GM23338 (cell line): ENCODE measurements around the gene RSU1. TPM values are rescaled to one million over a fixed set of nuclear protein-coding genes. Genes with fewer than 3 reads are reported as not detected.

Experiments used
- ATAC-seq: fragments of 200-7000 bp; cut with Tn5 transposase; 3 replicates; pipeline ENCODE4 v1.9.1; 2020
- DNase-seq: peaks from one replicate; pipeline ENCODE4 v3.0.0-alpha.2; 2015; ENCODE audit warnings: low spot score
- H2AFZ ChIP-seq: fragments of 200-600 bp; sonication (generic); 2 replicates; pipeline ENCODE4 v1.8.0; 2016; ENCODE audit warnings: antibody characterized with exemption, mild to moderate bottlenecking, moderate library complexity
- H3F3A ChIP-seq: fragments of 200-600 bp; sonication (generic); replicated peaks from 2 replicates; pipeline ENCODE4 v1.8.0; 2017; ENCODE audit warnings: antibody characterized with exemption, mixed run types, low read depth
- H3K27ac ChIP-seq: fragments of 200-600 bp; sonication (generic); 2 replicates; pipeline ENCODE4 v1.6.1; 2016; ENCODE audit warnings: low read depth
- H3K27me3 ChIP-seq: fragments of 200-600 bp; sonication (generic); 2 replicates; pipeline ENCODE4 v1.8.0; 2016; ENCODE audit warnings: mild to moderate bottlenecking, mixed run types, moderate library complexity; ENCODE audit not compliant: insufficient read depth
- H3K36me3 ChIP-seq: fragments of 200-600 bp; sonication (generic); 2 replicates; pipeline ENCODE4 v1.8.0; 2016; ENCODE audit warnings: mild to moderate bottlenecking; ENCODE audit not compliant: insufficient read depth
- H3K4me1 ChIP-seq: fragments of 200-600 bp; sonication (generic); 2 replicates; pipeline ENCODE4 v1.8.0; 2016; ENCODE audit warnings: mild to moderate bottlenecking, moderate library complexity; ENCODE audit not compliant: insufficient read depth
- H3K4me2 ChIP-seq: fragments of 200-600 bp; sonication (generic); 2 replicates; pipeline ENCODE4 v1.7.1; 2017; ENCODE audit warnings: mixed run types
- H3K4me3 ChIP-seq: fragments of 200-600 bp; sonication (generic); 2 replicates; pipeline ENCODE4 v1.6.1; 2016; ENCODE audit warnings: mixed run types
- H3K79me2 ChIP-seq: fragments of 200-600 bp; sonication (generic); replicated peaks from 2 replicates; pipeline ENCODE4 v1.8.0; 2017; ENCODE audit warnings: mild to moderate bottlenecking; ENCODE audit not compliant: insufficient read depth
- H3K9me2 ChIP-seq: fragments of 200-600 bp; sonication (generic); 2 replicates; pipeline ENCODE4 v1.8.0; 2017; ENCODE audit not compliant: insufficient read depth
- H4K20me1 ChIP-seq: fragments of 200-600 bp; sonication (generic); replicated peaks from 2 replicates; pipeline ENCODE4 v1.8.0; 2017; ENCODE audit warnings: mild to moderate bottlenecking; ENCODE audit not compliant: insufficient read depth
- H3K27ac Mint-ChIP-seq: 2 replicates; pipeline ENCODE4 v1.8.0; 2020; ENCODE audit warnings: inconsistent platforms, mild to moderate bottlenecking, moderate library complexity, mixed read lengths
- H3K27me3 Mint-ChIP-seq: 3 replicates; pipeline ENCODE4 v1.8.0; 2022; ENCODE audit warnings: low read depth, mild to moderate bottlenecking, moderate library complexity, mixed read lengths, inconsistent platforms; ENCODE audit not compliant: insufficient read depth, poor library complexity
- H3K36me3 Mint-ChIP-seq: 3 replicates; pipeline ENCODE4 v1.8.0; 2021; ENCODE audit warnings: low read depth, mild to moderate bottlenecking, inconsistent platforms, moderate library complexity, mixed read lengths
- H3K4me1 Mint-ChIP-seq: 3 replicates; pipeline ENCODE4 v1.8.0; 2020; ENCODE audit warnings: mild to moderate bottlenecking, inconsistent platforms, mixed read lengths
- H3K4me3 Mint-ChIP-seq: 3 replicates; pipeline ENCODE4 v1.8.0; 2021; ENCODE audit warnings: moderate library complexity, mild to moderate bottlenecking, inconsistent platforms, mixed read lengths
- H3K9me3 Mint-ChIP-seq: 3 replicates; pipeline ENCODE4 v1.8.0; 2020; ENCODE audit warnings: moderate library complexity, mild to moderate bottlenecking, inconsistent platforms, mixed read lengths
- CTCF ChIP-seq, 2 experiments: fragments of 200-600 bp in 1 of 2; sonication (generic) in 1 of 2; conservative IDR thresholded peaks; 2 replicates each; pipeline versions ENCODE4 v1.5.1 to v1.6.1; 2016 to 2017; ENCODE audit warnings: antibody characterized with exemption in 2 of 2, low read depth in 2 of 2, mild to moderate bottlenecking in 2 of 2, moderate library complexity in 1 of 2
- EZH2 ChIP-seq: fragments of 200-600 bp; sonication (generic); IDR thresholded peaks from one replicate; pipeline ENCODE4 v1.8.0; 2017; ENCODE audit warnings: antibody characterized with exemption, mild to moderate bottlenecking, low read depth; ENCODE audit not compliant: unreplicated experiment
- JUNB ChIP-seq: IDR thresholded peaks from one replicate; pipeline ENCODE4 v1.6.1; 2016; ENCODE audit warnings: antibody characterized with exemption; ENCODE audit not compliant: unreplicated experiment
- POLR2AphosphoS5 ChIP-seq: IDR thresholded peaks from 2 replicates; pipeline ENCODE4 v1.6.1; 2016; ENCODE audit warnings: antibody characterized with exemption, low read depth
- REST ChIP-seq: IDR thresholded peaks from one replicate; pipeline ENCODE4 v1.6.1; 2018; ENCODE audit warnings: antibody characterized with exemption; ENCODE audit not compliant: unreplicated experiment
- STAT1 ChIP-seq: IDR thresholded peaks from one replicate; pipeline ENCODE4 v1.6.1; 2016; ENCODE audit warnings: antibody characterized with exemption; ENCODE audit not compliant: unreplicated experiment
- ZNF114 ChIP-seq: fragments of 250-450 bp; sonication (Bioruptor Pico); IDR thresholded peaks from 2 replicates; pipeline ENCODE4 v1.5.0; 2020; ENCODE audit warnings: mild to moderate bottlenecking, moderate library complexity
- ZNF331 ChIP-seq: fragments of 250-450 bp; sonication (Bioruptor Pico); IDR thresholded peaks from 2 replicates; pipeline ENCODE4 v1.5.0; 2020; ENCODE audit warnings: low read depth, mild to moderate bottlenecking, moderate library complexity
- ZNF462 ChIP-seq: fragments of 250-450 bp; sonication (Bioruptor Pico); IDR thresholded peaks from 2 replicates; pipeline ENCODE4 v1.5.0; 2020; ENCODE audit warnings: mild to moderate bottlenecking, moderate library complexity
- polyA plus RNA-seq: library from polyadenylated mRNA; unstranded; fragments of >200 nt; fragmentation: Nextera tagmentation; extraction: Ambion mirVana; gene quantifications from 2 replicates; pipeline ENCODE4 v1.2.1, GENCODE V29; 2016
- total RNA-seq: library from RNA; depleted of rRNA; stranded (reverse); fragments of >200 nt; shearing (Covaris generic); gene quantifications from 2 replicates; pipeline ENCODE4 v1.2.3, GENCODE V29; 2014

Gene RSU1
- total and polyA plus RNA-seq, 2 experiments from 2014 or later: 62.7 to 96.2 TPM

GRCh38 chr10:16854623-16855022 is 37.4 kb upstream of the RSU1 start (continued):
- TF ChIP-seq ZNF462 (CRISPR knock-in tag): no peak
- no peak for TF ChIP-seq JUNB
- TF ChIP-seq EZH2: no peak

GRCh38 chr10:16853809-16854208 is 36.6 kb upstream of the RSU1 start:
- H3F3A ChIP-seq: no peaks in the 10 kb centered on the region
- ATAC-seq: no peak
- H3K27me3 ChIP-seq: no peaks in the 10 kb centered on the region
- H3K27ac ChIP-seq: no peak overlapping the region
- no peaks in the 10 kb centered on the region for H3K9me2 ChIP-seq
- no peak for DNase-seq
- Mint-ChIP-seq H3K4me3 (no peak overlapping the region), H3K4me1 (peaks cover 21% of the 10 kb centered on the region), H3K9me3 (no peaks in the 10 kb centered on the region), H3K27me3 (peaks cover 1% of the 10 kb centered on the region), H3K36me3 (no peaks in the 10 kb centered on the region), H3K27ac (no peak overlapping the region)
- no peak overlapping the region for H3K4me2 ChIP-seq
- H2AFZ ChIP-seq: no peak overlapping the region
- H3K36me3 ChIP-seq: no peaks in the 10 kb centered on the region
- H3K4me3 ChIP-seq: no peak overlapping the region
- H4K20me1 ChIP-seq: no peaks in the 10 kb centered on the region
- peaks cover 21% of the 10 kb centered on the region for H3K4me1 ChIP-seq
- H3K79me2 ChIP-seq: no peaks in the 10 kb centered on the region
- no peak for TF ChIP-seq JUNB
- TF ChIP-seq ZNF331: no peak
- no peak for TF ChIP-seq STAT1
- TF ChIP-seq POLR2AphosphoS5: no peak
- no peak for TF ChIP-seq REST
- TF ChIP-seq CTCF (conservative IDR thresholded peaks at IDR 0.05; ENCODE audit: low read depth in 2 of 2): no peak
- no peak for TF ChIP-seq ZNF114
